ENCODE data around the gene GRM4.

GRM4 gene

GRCh38 chr6:34053721-34054120 lies 92.2 kb downstream of the GRM4 start:
- no peak for DNase-seq
- intact Hi-C loops (cut with DNase I; ENCODE audit: low total_unique reads): no loop called here
- H3K27me3 ChIP-seq: peaks cover 0 to 61% of the 10 kb centered on the region in 2 donors

GRCh38 chr6:34052918-34053608 lies 92.8 kb downstream of the GRM4 start:
- Histone ChIP-seq H3K36me3 (no peaks in the 10 kb centered on the region), H3K9me3 (no peaks in the 10 kb centered on the region), H3K4me1 (peaks cover 0 to 10% (median 7%) of the 10 kb centered on the region in 4 donors), H3K27ac (no peak overlapping the region), H3K4me3 (no peak overlapping the region), H3K27me3 (peaks cover 0 to 64% of the 10 kb centered on the region in 2 donors)
- intact Hi-C loops (cut with DNase I; ENCODE audit: low total_unique reads): no loop called here
- no peak for TF ChIP-seq CTCF (IDR thresholded peaks at IDR 0.05)
- DNase-seq: no peak

More at GRCh38 chr6:34053721-34054120, 92.2 kb downstream of the GRM4 start:
- no peaks in the 10 kb centered on the region for H3K36me3 ChIP-seq
- peaks cover 0 to 10% (median 7%) of the 10 kb centered on the region in 4 donors for H3K4me1 ChIP-seq
- no peak overlapping the region for H3K4me3 ChIP-seq
- H3K9me3 ChIP-seq: no peaks in the 10 kb centered on the region
- no peak overlapping the region for H3K27ac ChIP-seq
- TF ChIP-seq CTCF (IDR thresholded peaks at IDR 0.05): no peak

GRCh38 chr6:34052071-34052825 lies 93.6 kb downstream of the GRM4 start:
- no peaks in the 10 kb centered on the region for H3K36me3 ChIP-seq
- H3K9me3 ChIP-seq: no peaks in the 10 kb centered on the region
- H3K27ac ChIP-seq: no peak overlapping the region
- TF ChIP-seq CTCF (IDR thresholded peaks at IDR 0.05): no peak
- peaks cover 0 to 64% of the 10 kb centered on the region in 2 donors for H3K27me3 ChIP-seq
- DNase-seq: no peak
- H3K4me1 ChIP-seq: peaks cover 0 to 10% (median 7%) of the 10 kb centered on the region in 4 donors
- H3K4me3 ChIP-seq: no peak overlapping the region
- intact Hi-C loops (cut with DNase I; ENCODE audit: low total_unique reads): no loop called here

- DNase-seq: no peak
- TF ChIP-seq CTCF (IDR thresholded peaks at IDR 0.05): no peak
- Histone ChIP-seq H3K4me1 (peaks cover 0 to 6% (median 4%) of the 10 kb centered on the region in 4 donors), H3K4me3 (no peak overlapping the region), H3K9me3 (no peaks in the 10 kb centered on the region), H3K27me3 (peaks cover 0 to 64% of the 10 kb centered on the region in 2 donors), H3K27ac (no peak overlapping the region), H3K36me3 (no peaks in the 10 kb centered on the region)
- intact Hi-C loops (cut with DNase I; ENCODE audit: low total_unique reads): no loop called here
These were observed 94.5 kb downstream of the GRM4 start for GRCh38 chr6:34051331-34051919.

GRCh38 chr6:34050691-34051090 lies 95.2 kb downstream of the GRM4 start:
- H3K9me3 ChIP-seq: no peaks in the 10 kb centered on the region
- intact Hi-C loops (cut with DNase I; ENCODE audit: low total_unique reads): no loop called here
- H3K27ac ChIP-seq: no peak overlapping the region
- peaks cover 0 to 67% of the 10 kb centered on the region in 2 donors for H3K27me3 ChIP-seq
- TF ChIP-seq CTCF (IDR thresholded peaks at IDR 0.05): no peak
- H3K4me3 ChIP-seq: no peak overlapping the region
- DNase-seq: no peak
- no peaks in the 10 kb centered on the region for H3K36me3 ChIP-seq
- no peaks in the 10 kb centered on the region for H3K4me1 ChIP-seq
